HL-60 (cell line): ENCODE measurements around the gene FSD2.

Experiments used
- DNase-seq, 2 experiments: peaks; one replicate each; pipeline ENCODE4 v3.0.0-alpha.2; 2010 to 2020; ENCODE audit warnings: low read depth in 1 of 2, low spot score in 1 of 2
- H3K27ac ChIP-seq: fragments of 250-450 bp; sonication (Bioruptor Pico); replicated peaks from 2 replicates; pipeline ENCODE4 v1.5.1; 2020; ENCODE audit warnings: mild to moderate bottlenecking, moderate library complexity
- H3K27me3 ChIP-seq: fragments of 250-450 bp; sonication (Bioruptor Pico); 2 replicates; pipeline ENCODE4 v1.5.1; 2021; ENCODE audit warnings: mild to moderate bottlenecking, moderate library complexity; ENCODE audit not compliant: insufficient read depth, poor library complexity, severe bottlenecking
- H3K4me3 ChIP-seq: replicated peaks from 2 replicates; pipeline ENCODE4 v1.5.1; 2011; ENCODE audit warnings: mild to moderate bottlenecking, control low read depth, low read length; ENCODE audit not compliant: insufficient read depth
- CTCF ChIP-seq: IDR thresholded peaks from one replicate; pipeline ENCODE4 v1.5.1; 2011; ENCODE audit warnings: low read length, control low read depth, inconsistent platforms; ENCODE audit not compliant: insufficient read depth
- GABPA ChIP-seq: IDR thresholded peaks from 2 replicates; pipeline ENCODE4 v1.6.1; 2012; ENCODE audit warnings: low read depth
- POLR2AphosphoS5 ChIP-seq: IDR thresholded peaks from 2 replicates; pipeline ENCODE4 v1.6.1; 2012; ENCODE audit warnings: low read depth
- REST ChIP-seq: IDR thresholded peaks from 2 replicates; pipeline ENCODE4 v1.6.1; 2012; ENCODE audit warnings: low read depth; ENCODE audit not compliant: insufficient replicate concordance
- SPI1 ChIP-seq: IDR thresholded peaks from 2 replicates; pipeline ENCODE4 v1.6.1; 2012; ENCODE audit warnings: low read depth, mild to moderate bottlenecking, borderline replicate concordance

The FSD2 gene

GRCh38 chr15:82714016-82714415, 91.9 kb downstream of the FSD2 start:
- TF ChIP-seq GABPA (no peak), REST (no peak), SPI1 (no peak), CTCF (no peak), POLR2AphosphoS5 (no peak)
- Histone ChIP-seq H3K27me3 (no peaks in the 10 kb centered on the region), H3K27ac (no peak overlapping the region), H3K4me3 (no peak overlapping the region)
- no peak for DNase-seq

- DNase-seq = no peak
- Histone ChIP-seq H3K27ac (no peak overlapping the region), H3K27me3 (no peaks in the 10 kb centered on the region), H3K4me3 (no peak overlapping the region)
- TF ChIP-seq GABPA (no peak), CTCF (no peak), SPI1 (no peak), POLR2AphosphoS5 (no peak), REST (no peak)
These were observed 93.8 kb downstream of the FSD2 start for GRCh38 chr15:82712036-82712435.

- Histone ChIP-seq H3K27me3 (no peaks in the 10 kb centered on the region), H3K4me3 (no peak overlapping the region), H3K27ac (no peak overlapping the region)
- no peak for DNase-seq
- TF ChIP-seq GABPA = no peak
- no peak for TF ChIP-seq CTCF
- TF ChIP-seq REST = no peak
- no peak for TF ChIP-seq SPI1
- no peak for TF ChIP-seq POLR2AphosphoS5
These were observed 94.9 kb downstream of the FSD2 start for GRCh38 chr15:82710926-82711490.
